Right cardiac atrium (tissue), 5 donors: ENCODE data around the gene IFNA21. TPM values are rescaled to one million over a fixed set of nuclear protein-coding genes. Genes with fewer than 3 reads are reported as not detected.
"Not testable (repeated sequence)": the region's sequence is repeated elsewhere in the genome, so short reads cannot be mapped to it uniquely, and the experiment has no call there.

ENCODE experiments used
- ATAC-seq, 2 donors: fragments of 200-7000 bp; cut with Tn5 transposase; one replicate each; pipeline versions ENCODE4 v1.8.0 to v1.9.1; 2020; ENCODE audit warnings: moderate library complexity in 2 of 2, mild to moderate bottlenecking in 1 of 2
- DNase-seq, 3 donors: peaks; one replicate each; pipeline ENCODE4 v3.0.0-alpha.2; 2020
- H3K27ac ChIP-seq: one replicate; pipeline ENCODE4 v1.5.1; 2013; ENCODE audit warnings: mild to moderate bottlenecking, low read length, control low read depth, moderate library complexity
- H3K27me3 ChIP-seq: one replicate; pipeline ENCODE4 v1.6.1; 2013; ENCODE audit not compliant: control insufficient read depth, insufficient read depth
- H3K4me1 ChIP-seq: one replicate; pipeline ENCODE4 v1.6.1; 2013; ENCODE audit warnings: low read length; ENCODE audit not compliant: control insufficient read depth, insufficient read depth
- H3K4me3 ChIP-seq: one replicate; pipeline ENCODE4 v1.5.1; 2013; ENCODE audit warnings: low read length, control low read depth
- H3K9me3 ChIP-seq: one replicate; pipeline ENCODE4 v1.6.1; 2013; ENCODE audit warnings: low read length; ENCODE audit not compliant: control insufficient read depth
- WGBS: extraction: QIAGEN DNeasy Blood & Tissue Kit; methylation state at CpG from one replicate; pipeline ENCODE4 v1.1.7; 2013; 5-methylcytosine and 5-hydroxymethylcytosine counted together
- intact Hi-C, 4 donors: fragments of 100-400 bp; cut with DNase I; formaldehyde crosslinking; loops; one replicate each; pipeline versions ENCODE4 v1.11.0 to v1.14.0; 2022 to 2023
- polyA plus RNA-seq: library from polyadenylated mRNA; stranded (reverse); fragments of 200-250 nt; gene quantifications from one replicate; pipeline ENCODE4 v1.2.3, GENCODE V29; 2013
- total RNA-seq, 4 donors: library from RNA; stranded (reverse); fragmentation: NEBNext Ultra II Directional; extraction: Animal tissue kit (Norgen Biotek cat#: 25700); gene quantifications; one replicate each; pipeline ENCODE4 v1.2.1, GENCODE V29; 2021
- donor health status: healthy with polysubstance abuse.
- donor health status: DM: no; HTN: yes; CAD: no.
- donor health status: DM: no; HTN: no; CAD: no.
- donor health status: DM: no; HTN: yes; CAD: no; lungs with severe emphysema.
- donor health status: DM: yes; HTN: yes; CAD: no.

Gene IFNA21
- total and polyA plus RNA-seq, 5 donors: not detected

DNA sequence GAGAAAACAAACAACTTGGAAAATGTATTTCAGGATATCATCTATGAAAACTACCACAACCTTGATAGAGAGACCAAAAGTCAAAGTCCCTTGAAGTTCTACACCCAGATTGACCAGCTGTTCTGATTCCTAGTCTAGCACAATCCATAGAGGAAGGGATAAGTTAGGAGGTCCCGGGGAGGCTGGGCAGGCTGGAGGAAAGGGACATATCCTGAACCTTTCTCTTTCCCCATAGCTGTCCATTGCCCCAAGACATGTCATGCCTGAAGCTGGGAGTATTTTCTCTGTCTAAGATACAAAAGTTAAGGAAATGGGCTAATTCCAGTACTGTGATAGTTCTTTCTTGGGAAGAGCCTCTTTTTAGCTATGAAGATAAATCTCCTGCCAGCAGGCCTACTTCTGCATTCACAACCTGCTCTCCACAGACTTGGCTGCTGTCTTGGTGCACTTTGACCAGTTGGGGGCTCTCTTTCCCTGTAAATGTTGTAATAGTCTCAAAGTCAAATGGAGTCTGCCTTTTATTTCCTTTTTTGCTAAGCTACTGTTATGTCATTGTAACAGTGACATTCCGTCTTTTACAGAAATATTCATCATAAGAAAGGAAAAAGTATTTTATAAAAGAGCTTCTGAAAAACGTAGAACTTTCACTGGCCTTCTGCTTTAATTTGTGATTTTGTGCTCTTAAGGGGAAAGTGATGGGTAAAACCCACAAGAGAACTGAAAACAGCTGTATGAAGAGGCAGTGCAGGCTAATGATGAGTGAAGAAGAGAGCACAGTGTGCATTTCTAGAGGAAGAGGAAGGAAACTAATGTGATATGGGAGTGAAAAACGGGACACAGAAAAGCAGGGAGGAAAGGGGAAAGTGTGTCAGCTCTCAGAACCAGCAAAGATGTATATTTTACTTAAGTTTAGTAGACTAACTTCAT lies 16.6 kb upstream of the IFNA21 start:
- intact Hi-C loops, H3K4me3 ChIP-seq, H3K4me1 ChIP-seq, H3K27ac ChIP-seq, H3K27me3 ChIP-seq, DNase-seq, H3K9me3 ChIP-seq: not testable (repeated sequence)
- 35% methylated on average over 4 of the region's 4 CpGs for WGBS
- ATAC-seq: peak in 1 of 2 donors; percentile 57

DNA sequence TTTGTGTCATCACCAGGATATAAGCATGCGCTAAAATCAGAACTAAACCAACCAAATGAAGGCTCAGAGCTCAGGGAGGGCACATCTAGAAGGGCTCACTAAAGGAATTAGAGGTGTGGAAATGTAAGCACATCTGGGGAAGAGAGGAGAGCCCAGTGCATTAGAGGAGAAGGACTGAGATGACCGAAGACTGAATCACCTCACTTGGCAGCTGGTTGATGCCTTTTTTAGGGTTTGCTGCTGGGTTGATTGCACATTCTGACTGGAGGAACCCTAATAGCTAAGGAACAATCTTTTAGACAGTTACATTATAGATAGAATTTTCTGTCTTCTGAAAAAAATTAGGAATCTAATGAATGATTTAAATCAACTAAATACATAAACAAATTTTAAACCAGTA lies 8.2 kb upstream of the IFNA21 start:
- H3K27ac ChIP-seq: no peak overlapping the region
- no peak overlapping the region for H3K4me3 ChIP-seq
- H3K9me3 ChIP-seq: no peaks in the 10 kb centered on the region
- no peak for ATAC-seq
- no peaks in the 10 kb centered on the region for H3K27me3 ChIP-seq
- no peaks in the 10 kb centered on the region for H3K4me1 ChIP-seq
- intact Hi-C loops: no loop called here
- DNase-seq: no peak
- 79% methylated on average over 2 of the region's 2 CpGs for WGBS

DNA sequence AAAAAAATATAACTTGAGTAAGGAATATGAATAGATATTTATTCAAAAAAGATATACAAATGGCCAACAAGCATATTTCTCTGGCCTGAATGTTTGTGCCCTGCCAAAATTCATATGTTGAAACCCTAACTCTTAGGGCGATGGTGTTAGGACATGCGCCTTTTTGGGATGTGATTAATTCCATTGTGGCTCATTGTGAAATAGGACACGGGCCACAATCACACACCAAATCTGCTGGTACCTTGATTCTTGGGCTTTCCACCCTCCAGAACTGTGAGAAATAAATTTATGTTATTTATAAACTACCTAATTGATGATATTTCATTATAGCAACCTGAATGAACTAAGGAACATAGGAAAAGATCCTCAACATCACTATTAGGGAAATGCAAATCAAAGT lies 5.7 kb upstream of the IFNA21 start:
- ATAC-seq (no peak), DNase-seq (no peak)
- H3K27me3 ChIP-seq: no peaks in the 10 kb centered on the region
- no peaks in the 10 kb centered on the region for H3K4me1 ChIP-seq
- intact Hi-C loops: no loop called here
- no peak overlapping the region for H3K4me3 ChIP-seq
- WGBS: 85% methylated on average over 3 of the region's 3 CpGs
- H3K9me3 ChIP-seq: no peaks in the 10 kb centered on the region
- no peak overlapping the region for H3K27ac ChIP-seq

DNA sequence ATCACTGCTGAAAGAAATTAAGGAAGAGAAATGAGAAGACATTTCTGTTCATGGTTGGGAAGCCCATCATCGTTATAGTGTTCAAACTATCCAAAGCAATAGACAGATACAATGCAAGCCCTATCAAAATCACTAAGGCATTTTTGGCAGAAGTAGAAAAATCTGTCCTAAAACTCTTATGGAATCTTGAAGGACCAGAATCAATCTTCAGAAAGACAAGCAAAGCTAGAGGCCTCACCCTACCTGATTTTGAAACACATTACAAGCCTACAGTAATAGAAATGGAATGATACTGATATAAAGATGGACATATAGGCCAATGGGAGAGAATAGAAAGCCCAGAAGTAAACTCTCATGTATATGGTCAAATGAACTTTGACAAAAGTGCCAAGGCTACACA lies 4.9 kb upstream of the IFNA21 start:
- DNase-seq (no peak), ATAC-seq (no peak)
- intact Hi-C loops: no loop called here
- Histone ChIP-seq H3K27ac (no peak overlapping the region), H3K4me1 (no peaks in the 10 kb centered on the region), H3K4me3 (no peak overlapping the region), H3K27me3 (no peaks in the 10 kb centered on the region), H3K9me3 (no peaks in the 10 kb centered on the region)
- WGBS: 79% methylated on average over 1 of the region's 1 CpG

DNA sequence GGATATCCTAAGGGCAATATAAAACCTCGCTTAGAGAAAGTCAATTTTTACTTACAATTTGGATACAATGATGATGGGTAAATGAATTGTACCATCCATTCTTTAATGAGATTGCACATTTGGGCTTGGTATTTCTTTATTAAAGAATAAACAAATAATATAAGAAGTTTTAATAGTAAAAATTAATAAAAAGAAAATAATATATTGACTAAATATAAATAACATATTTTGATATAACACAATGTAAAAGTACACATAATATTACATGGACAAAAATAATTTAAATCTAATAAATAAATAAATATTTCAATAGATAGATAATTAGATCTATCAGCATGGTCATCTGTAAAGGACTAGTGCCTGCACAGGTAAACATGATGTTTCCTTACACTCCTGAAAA lies 944 bp downstream of the IFNA21 start:
- DNase-seq: no peak
- 90% methylated on average over 1 of the region's 1 CpG for WGBS
- intact Hi-C loops: no loop called here
- H3K27ac ChIP-seq: no peak overlapping the region
- no peak overlapping the region for H3K4me3 ChIP-seq
- no peak for ATAC-seq
- H3K9me3 ChIP-seq: no peaks in the 10 kb centered on the region
- no peaks in the 10 kb centered on the region for H3K4me1 ChIP-seq
- H3K27me3 ChIP-seq: no peaks in the 10 kb centered on the region

DNA sequence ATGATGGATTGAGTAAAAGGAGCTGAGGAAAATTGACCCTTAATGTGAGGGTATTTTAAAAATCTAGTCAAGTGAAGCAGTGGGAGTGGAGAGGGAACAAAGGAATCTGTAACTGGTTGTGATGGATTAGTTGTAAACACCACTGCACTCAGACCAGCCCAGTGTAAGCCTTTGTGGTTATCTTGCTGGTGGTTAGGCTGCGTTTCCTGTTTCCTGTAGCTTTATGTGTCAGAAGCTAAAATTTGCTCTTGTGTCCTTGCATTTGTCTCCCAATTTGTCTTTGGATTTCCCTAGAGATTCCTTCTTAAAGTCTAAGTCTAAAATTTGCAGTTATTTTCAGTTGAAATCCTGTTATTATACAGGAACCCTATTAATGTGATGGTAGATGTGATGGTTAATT lies 6.3 kb downstream of the IFNA21 start:
- no peaks in the 10 kb centered on the region for H3K9me3 ChIP-seq

DNA sequence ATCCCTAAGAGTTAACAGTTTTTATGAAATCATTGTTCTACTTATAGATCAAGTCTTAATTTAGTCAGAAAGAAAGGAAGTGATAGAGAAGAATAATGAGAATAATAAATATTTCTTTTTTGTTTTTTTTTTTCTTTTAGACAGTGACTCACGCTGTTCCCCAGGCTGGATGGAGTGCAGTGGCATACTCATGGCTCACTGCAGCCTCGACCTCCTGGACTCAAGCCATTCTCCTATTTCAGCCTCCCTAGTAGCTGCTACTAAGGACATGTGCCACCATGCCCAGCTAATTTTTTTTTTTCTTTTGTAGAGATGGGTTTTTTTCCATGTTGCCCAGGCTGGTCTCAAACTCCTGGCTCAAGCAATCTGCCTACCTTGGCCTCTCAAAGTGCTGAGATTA lies 11.0 kb downstream of the IFNA21 start:
- Histone ChIP-seq H3K4me3 (no peak overlapping the region), H3K27me3 (no peaks in the 10 kb centered on the region), H3K27ac (no peak overlapping the region), H3K9me3 (no peaks in the 10 kb centered on the region), H3K4me1 (no peaks in the 10 kb centered on the region)
- ATAC-seq: no peak
- 67% methylated on average over 2 of the region's 2 CpGs for WGBS
- intact Hi-C loops: no loop called here
- DNase-seq: no peak

More for the DNA sequence above, 6.3 kb downstream of the IFNA21 start:
- Histone ChIP-seq H3K27ac (no peak overlapping the region), H3K27me3 (no peaks in the 10 kb centered on the region), H3K4me3 (no peak overlapping the region), H3K4me1 (no peaks in the 10 kb centered on the region)
- WGBS: 6% methylated on average over 1 of the region's 1 CpG
- DNase-seq (no peak), ATAC-seq (no peak)
- intact Hi-C loops: no loop called here

DNA sequence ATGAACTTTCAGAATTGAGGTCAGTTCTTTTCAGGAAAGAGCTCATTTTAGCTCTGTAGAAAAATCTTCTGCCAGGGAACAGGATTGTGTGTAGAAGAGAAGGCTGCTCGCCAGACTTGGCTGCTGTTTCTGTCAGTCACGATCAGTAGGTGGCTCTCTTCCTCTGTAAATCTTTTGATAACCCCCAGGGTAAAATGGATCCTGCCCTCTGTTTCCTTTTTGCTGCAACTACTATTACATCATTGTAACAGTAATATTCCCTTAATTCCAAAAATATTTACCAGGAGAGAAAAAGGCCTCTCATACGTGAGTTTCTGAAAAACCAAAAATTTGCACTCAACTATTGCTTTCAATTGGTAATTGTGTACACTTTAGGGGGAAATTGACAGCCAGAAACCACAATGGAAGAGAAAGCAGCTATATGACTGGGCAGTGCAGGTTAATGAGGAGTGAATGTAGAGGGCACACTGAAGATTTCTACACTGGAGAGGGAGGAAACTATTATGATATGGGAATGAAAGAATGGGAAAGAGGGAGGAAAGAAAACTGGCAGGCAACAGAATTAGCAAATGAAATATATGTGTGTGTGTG lies 12.3 kb downstream of the IFNA21 start:
- H3K9me3 ChIP-seq: no peaks in the 10 kb centered on the region
- no peaks in the 10 kb centered on the region for H3K4me1 ChIP-seq
- DNase-seq (peak in 1 of 3 donors; percentile 60), ATAC-seq (peak; percentile 61 to 76)
- H3K27ac ChIP-seq: no peak overlapping the region
- WGBS: 7% methylated on average over 3 of the region's 3 CpGs
- H3K27me3 ChIP-seq: no peaks in the 10 kb centered on the region
- intact Hi-C loops: no loop called here
- H3K4me3 ChIP-seq: no peak overlapping the region

DNA sequence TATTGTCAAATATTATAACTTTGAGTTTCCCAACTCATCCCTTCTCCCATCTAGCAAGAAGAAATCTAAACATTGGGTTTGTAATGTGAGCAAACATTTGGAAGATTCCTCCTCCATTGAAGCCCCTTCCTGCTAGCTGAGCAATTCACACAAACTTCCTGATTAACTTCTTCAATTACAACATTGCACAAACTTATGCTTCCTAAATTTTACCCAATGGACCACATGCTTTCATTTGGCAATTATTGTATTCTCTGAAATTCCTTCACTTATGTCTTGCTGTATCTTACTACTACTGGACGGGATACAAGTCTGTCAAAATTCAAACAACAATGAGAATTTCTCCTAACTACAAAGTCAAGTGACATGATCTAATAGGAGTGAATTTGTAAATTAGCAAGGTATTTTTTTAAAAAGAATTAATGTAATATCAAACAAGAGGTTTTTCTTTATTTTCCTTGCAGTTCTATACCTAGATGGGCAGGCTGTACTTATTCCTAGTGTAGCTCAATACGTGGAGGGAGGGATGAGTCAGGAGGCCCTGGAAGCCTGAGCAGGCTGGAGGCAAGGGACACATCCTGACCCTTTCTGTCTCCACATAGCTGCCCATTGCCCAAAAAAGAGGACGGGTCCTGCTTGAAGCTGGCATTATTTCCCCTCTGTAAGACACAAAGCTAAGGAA lies 13.0 kb downstream of the IFNA21 start:
- DNase-seq (no peak), ATAC-seq (peak; percentile 19 to 37)
- 32% methylated on average over 3 of the region's 3 CpGs for WGBS
- Histone ChIP-seq H3K27ac (no peak overlapping the region), H3K4me3 (no peak overlapping the region), H3K27me3 (no peaks in the 10 kb centered on the region), H3K4me1 (no peaks in the 10 kb centered on the region), H3K9me3 (no peaks in the 10 kb centered on the region)
- intact Hi-C loops: no loop called here

DNA sequence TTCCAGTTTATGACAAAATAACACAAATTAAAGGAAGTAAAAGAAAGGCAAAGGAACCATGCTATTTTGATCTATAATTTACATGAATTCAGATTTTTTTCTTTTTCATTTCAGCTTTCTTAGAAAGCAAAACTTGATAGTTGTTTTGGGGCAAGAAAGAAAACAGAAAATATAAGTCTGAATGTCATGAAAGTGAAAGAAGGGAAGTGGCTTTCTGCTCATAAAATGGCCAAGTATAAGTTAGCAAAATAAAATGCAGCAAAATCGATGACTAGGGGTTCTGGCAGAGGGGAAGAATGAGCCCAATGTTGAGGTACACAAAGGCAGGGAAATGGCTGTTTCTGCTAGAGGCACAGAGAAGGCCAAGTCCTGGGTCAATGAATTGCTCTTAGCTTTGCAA lies 21.9 kb downstream of the IFNA21 start:
- WGBS: 59% methylated on average over 1 of the region's 1 CpG
- no peak for ATAC-seq
- DNase-seq: no peak
- Histone ChIP-seq H3K27ac (no peak overlapping the region), H3K4me1 (no peaks in the 10 kb centered on the region), H3K9me3 (no peaks in the 10 kb centered on the region), H3K27me3 (no peaks in the 10 kb centered on the region), H3K4me3 (no peak overlapping the region)
- intact Hi-C loops: no loop called here

DNA sequence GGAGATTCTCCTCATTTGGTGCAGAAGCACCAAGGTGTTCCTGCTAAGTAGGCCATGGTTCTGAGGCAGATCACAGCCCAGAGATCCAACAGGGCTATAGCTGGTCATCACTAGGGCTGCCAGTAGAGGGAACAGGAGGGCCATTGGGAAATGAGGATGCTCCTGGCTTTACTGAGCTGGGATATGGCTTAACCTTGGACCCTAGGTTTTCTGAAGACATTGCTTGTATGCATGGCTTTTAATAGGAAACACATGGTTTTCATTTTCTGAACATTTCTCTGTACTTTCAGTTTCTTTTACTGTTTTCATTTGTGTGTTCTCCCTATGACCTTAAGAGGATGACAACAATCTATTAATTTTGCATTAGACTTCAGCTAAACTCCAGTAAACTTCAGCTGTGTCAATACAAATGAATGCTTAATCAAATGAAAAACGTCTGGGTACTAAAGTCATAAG lies 25.0 kb downstream of the IFNA21 start, which contains the start of gene IFNW1:
Gene IFNW1 (minus strand): TSS at position 406 of the 456 bp plus-strand sequence. CDS start 262 bp downstream, at position 144.
- no peaks in the 10 kb centered on the region for H3K9me3 ChIP-seq
- H3K27me3 ChIP-seq: no peaks in the 10 kb centered on the region
- H3K4me1 ChIP-seq: no peaks in the 10 kb centered on the region
- DNase-seq (no peak), ATAC-seq (no peak)
- no peak within 1 kb of the TSS for H3K4me3 ChIP-seq
- H3K27ac ChIP-seq: no peak within 1 kb of the TSS
- intact Hi-C loops: no loop called here
- 36% methylated on average over 1 of the region's 1 CpG for WGBS
